SK-N-SH (cell line): Measurements from ENCODE around the gene KLHL26.

Experiments
- EP300 ChIP-seq, 2 experiments: IDR thresholded peaks; 2 replicates each; pipeline versions ENCODE4 v1.4.0 to v1.6.1; 2012; ENCODE audit warnings: borderline replicate concordance in 1 of 2, low read depth in 1 of 2, low read length in 1 of 2
- FOXM1 ChIP-seq: IDR thresholded peaks from 2 replicates; pipeline ENCODE4 v1.4.0; 2012; ENCODE audit warnings: low read depth, mild to moderate bottlenecking
- GABPA ChIP-seq: IDR thresholded peaks from 2 replicates; pipeline ENCODE4 v1.4.0; 2012; ENCODE audit warnings: low read depth, mild to moderate bottlenecking
- JUND ChIP-seq: IDR thresholded peaks from 2 replicates; pipeline ENCODE4 v1.4.0; 2012
- TF ChIP-seq, protein P1 (sequence below): fragments of 200-600 bp; sonication (generic); IDR thresholded peaks from 2 replicates; pipeline ENCODE4 v1.6.1; 2017; ENCODE audit warnings: antibody characterized with exemption, mild to moderate bottlenecking, moderate library complexity
- TF ChIP-seq, protein P2 (sequence below): IDR thresholded peaks from 2 replicates; pipeline ENCODE4 v1.4.0; 2012; ENCODE audit warnings: low read depth
- TF ChIP-seq, protein P3 (sequence below): IDR thresholded peaks from 2 replicates; pipeline ENCODE4 v1.6.1; 2012; ENCODE audit warnings: mild to moderate bottlenecking, low read depth, low read length, moderate library complexity

DNA sequence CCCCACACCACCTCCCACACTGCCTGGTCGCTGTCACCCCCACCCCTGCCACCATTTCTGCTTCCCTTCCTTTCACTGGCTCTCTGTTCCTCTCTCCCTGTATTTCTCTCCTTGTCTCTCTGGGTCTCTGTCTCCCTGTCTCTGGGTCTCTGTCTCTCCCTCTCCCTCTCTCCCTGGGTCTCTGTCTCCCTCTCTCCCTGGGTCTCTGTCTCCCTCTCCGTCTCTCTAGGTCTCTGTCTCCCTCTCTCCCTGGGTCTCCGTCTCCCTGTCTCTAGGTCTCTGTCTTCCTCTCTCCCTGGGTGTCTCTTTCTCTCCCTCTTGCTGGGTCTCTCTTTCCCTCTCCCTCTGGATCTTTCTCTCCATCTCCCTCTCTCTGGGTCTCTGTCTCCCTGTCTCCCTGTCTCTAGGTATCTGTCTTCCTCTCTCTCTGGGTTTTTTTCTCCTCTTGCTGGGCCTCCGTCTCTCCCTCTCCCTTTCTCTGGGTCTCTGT lies 21.6 kb downstream of the KLHL26 start:
- TF ChIP-seq, protein P1, sequence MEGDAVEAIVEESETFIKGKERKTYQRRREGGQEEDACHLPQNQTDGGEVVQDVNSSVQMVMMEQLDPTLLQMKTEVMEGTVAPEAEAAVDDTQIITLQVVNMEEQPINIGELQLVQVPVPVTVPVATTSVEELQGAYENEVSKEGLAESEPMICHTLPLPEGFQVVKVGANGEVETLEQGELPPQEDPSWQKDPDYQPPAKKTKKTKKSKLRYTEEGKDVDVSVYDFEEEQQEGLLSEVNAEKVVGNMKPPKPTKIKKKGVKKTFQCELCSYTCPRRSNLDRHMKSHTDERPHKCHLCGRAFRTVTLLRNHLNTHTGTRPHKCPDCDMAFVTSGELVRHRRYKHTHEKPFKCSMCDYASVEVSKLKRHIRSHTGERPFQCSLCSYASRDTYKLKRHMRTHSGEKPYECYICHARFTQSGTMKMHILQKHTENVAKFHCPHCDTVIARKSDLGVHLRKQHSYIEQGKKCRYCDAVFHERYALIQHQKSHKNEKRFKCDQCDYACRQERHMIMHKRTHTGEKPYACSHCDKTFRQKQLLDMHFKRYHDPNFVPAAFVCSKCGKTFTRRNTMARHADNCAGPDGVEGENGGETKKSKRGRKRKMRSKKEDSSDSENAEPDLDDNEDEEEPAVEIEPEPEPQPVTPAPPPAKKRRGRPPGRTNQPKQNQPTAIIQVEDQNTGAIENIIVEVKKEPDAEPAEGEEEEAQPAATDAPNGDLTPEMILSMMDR, result no peak
- TF ChIP-seq FOXM1 (no peak), GABPA (no peak), EP300 (IDR thresholded peaks at IDR 0.05; ENCODE audit: borderline replicate concordance in 1 of 2, low read depth in 1 of 2, low read length in 1 of 2) (no peak), JUND (no peak)
- TF ChIP-seq, protein P2, sequence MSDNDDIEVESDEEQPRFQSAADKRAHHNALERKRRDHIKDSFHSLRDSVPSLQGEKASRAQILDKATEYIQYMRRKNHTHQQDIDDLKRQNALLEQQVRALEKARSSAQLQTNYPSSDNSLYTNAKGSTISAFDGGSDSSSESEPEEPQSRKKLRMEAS, result no peak
- TF ChIP-seq, protein P3, sequence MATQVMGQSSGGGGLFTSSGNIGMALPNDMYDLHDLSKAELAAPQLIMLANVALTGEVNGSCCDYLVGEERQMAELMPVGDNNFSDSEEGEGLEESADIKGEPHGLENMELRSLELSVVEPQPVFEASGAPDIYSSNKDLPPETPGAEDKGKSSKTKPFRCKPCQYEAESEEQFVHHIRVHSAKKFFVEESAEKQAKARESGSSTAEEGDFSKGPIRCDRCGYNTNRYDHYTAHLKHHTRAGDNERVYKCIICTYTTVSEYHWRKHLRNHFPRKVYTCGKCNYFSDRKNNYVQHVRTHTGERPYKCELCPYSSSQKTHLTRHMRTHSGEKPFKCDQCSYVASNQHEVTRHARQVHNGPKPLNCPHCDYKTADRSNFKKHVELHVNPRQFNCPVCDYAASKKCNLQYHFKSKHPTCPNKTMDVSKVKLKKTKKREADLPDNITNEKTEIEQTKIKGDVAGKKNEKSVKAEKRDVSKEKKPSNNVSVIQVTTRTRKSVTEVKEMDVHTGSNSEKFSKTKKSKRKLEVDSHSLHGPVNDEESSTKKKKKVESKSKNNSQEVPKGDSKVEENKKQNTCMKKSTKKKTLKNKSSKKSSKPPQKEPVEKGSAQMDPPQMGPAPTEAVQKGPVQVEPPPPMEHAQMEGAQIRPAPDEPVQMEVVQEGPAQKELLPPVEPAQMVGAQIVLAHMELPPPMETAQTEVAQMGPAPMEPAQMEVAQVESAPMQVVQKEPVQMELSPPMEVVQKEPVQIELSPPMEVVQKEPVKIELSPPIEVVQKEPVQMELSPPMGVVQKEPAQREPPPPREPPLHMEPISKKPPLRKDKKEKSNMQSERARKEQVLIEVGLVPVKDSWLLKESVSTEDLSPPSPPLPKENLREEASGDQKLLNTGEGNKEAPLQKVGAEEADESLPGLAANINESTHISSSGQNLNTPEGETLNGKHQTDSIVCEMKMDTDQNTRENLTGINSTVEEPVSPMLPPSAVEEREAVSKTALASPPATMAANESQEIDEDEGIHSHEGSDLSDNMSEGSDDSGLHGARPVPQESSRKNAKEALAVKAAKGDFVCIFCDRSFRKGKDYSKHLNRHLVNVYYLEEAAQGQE, result no peak
